ENCODE results near the gene CETP.

DNA sequence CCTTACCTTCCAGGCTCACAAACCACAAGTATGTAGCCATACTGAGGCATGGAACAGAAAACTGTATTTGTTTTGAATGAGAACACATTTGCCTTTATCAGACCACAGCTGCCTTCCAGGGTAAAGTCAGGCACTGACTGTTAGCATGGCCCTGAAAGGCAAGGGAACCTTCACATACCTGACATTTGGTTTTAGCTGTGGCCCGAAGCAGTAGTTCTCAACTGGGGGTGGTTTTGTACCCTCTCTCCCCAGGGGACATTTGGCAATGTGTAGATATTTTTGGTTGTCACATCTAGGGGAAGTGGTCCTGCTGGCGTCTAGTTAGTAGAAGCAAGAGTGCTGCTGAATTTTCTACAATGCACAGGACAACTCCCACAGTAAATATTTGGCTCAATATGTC is 20.7 kb upstream of the CETP start:
- TF ChIP-seq, protein P1, sequence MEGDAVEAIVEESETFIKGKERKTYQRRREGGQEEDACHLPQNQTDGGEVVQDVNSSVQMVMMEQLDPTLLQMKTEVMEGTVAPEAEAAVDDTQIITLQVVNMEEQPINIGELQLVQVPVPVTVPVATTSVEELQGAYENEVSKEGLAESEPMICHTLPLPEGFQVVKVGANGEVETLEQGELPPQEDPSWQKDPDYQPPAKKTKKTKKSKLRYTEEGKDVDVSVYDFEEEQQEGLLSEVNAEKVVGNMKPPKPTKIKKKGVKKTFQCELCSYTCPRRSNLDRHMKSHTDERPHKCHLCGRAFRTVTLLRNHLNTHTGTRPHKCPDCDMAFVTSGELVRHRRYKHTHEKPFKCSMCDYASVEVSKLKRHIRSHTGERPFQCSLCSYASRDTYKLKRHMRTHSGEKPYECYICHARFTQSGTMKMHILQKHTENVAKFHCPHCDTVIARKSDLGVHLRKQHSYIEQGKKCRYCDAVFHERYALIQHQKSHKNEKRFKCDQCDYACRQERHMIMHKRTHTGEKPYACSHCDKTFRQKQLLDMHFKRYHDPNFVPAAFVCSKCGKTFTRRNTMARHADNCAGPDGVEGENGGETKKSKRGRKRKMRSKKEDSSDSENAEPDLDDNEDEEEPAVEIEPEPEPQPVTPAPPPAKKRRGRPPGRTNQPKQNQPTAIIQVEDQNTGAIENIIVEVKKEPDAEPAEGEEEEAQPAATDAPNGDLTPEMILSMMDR (conservative IDR thresholded peaks at IDR 0.05 in 1 of 2, IDR thresholded peaks at IDR 0.05 in 1 of 2; ENCODE audit: extremely low read depth in 1 of 2, insufficient read depth in 1 of 2, low read depth in 1 of 2, low read length in 2 of 2): no peak
- TF ChIP-seq EZH2 (IDR thresholded peaks at IDR 0.05; ENCODE audit: borderline replicate concordance, low read length): no peak

Data from mammary epithelial cell (primary cell).